ENCODE results near the gene AFF3.
A peak's percentile ranks its signal among the peaks of the same experiment; 100 is the strongest.

The AFF3 gene

GRCh38 chr2:99805930-99806476 is 336.4 kb downstream of the AFF3 start:
- TF ChIP-seq POLR2A (IDR thresholded peaks at IDR 0.05; ENCODE audit: low read depth, low read length): no peak
- FAIRE-seq (no peak), DNase-seq (ENCODE audit: insufficient read length, low spot score) (no peak)

GRCh38 chr2:99803846-99804245 is 338.5 kb downstream of the AFF3 start:
- TF ChIP-seq POLR2A (IDR thresholded peaks at IDR 0.05; ENCODE audit: low read depth, low read length): no peak
- no peak for DNase-seq (ENCODE audit: insufficient read length, low spot score)
- no peak for FAIRE-seq

- no peak for FAIRE-seq
- no peak for DNase-seq (ENCODE audit: insufficient read length, low spot score)
- no peak for TF ChIP-seq POLR2A (IDR thresholded peaks at IDR 0.05; ENCODE audit: low read depth, low read length)
Observed at GRCh38 chr2:99802734-99803133, 339.7 kb downstream of the AFF3 start.

GRCh38 chr2:99801327-99801901 is 341.0 kb downstream of the AFF3 start:
- FAIRE-seq (no peak), DNase-seq (ENCODE audit: insufficient read length, low spot score) (no peak)
- no peak for TF ChIP-seq POLR2A (IDR thresholded peaks at IDR 0.05; ENCODE audit: low read depth, low read length)

- FAIRE-seq: no peak
- no peak for TF ChIP-seq POLR2A (IDR thresholded peaks at IDR 0.05; ENCODE audit: low read depth, low read length)
- no peak for DNase-seq (ENCODE audit: insufficient read length, low spot score)
Observed at GRCh38 chr2:99797475-99797874, 344.9 kb downstream of the AFF3 start.

- FAIRE-seq (peak; percentile 15), DNase-seq (ENCODE audit: insufficient read length, low spot score) (no peak)
- TF ChIP-seq POLR2A (IDR thresholded peaks at IDR 0.05; ENCODE audit: low read depth, low read length): no peak
Observed at GRCh38 chr2:99794414-99794813, 348.0 kb downstream of the AFF3 start.

GRCh38 chr2:99793022-99793421 is 349.4 kb downstream of the AFF3 start:
- FAIRE-seq (no peak), DNase-seq (ENCODE audit: insufficient read length, low spot score) (no peak)
- no peak for TF ChIP-seq POLR2A (IDR thresholded peaks at IDR 0.05; ENCODE audit: low read depth, low read length)

- DNase-seq (ENCODE audit: insufficient read length, low spot score) (no peak), FAIRE-seq (no peak)
- TF ChIP-seq POLR2A (IDR thresholded peaks at IDR 0.05; ENCODE audit: low read depth, low read length): no peak
Observed at GRCh38 chr2:99789849-99790248, 352.5 kb downstream of the AFF3 start.

- DNase-seq (ENCODE audit: insufficient read length, low spot score) (no peak), FAIRE-seq (no peak)
- no peak for TF ChIP-seq POLR2A (IDR thresholded peaks at IDR 0.05; ENCODE audit: low read depth, low read length)
Observed at GRCh38 chr2:99787769-99788382, 354.5 kb downstream of the AFF3 start.

- TF ChIP-seq POLR2A (IDR thresholded peaks at IDR 0.05; ENCODE audit: low read depth, low read length): no peak
- DNase-seq (ENCODE audit: insufficient read length, low spot score) (no peak), FAIRE-seq (no peak)
Observed at GRCh38 chr2:99786636-99787390, 355.6 kb downstream of the AFF3 start.

- TF ChIP-seq POLR2A (IDR thresholded peaks at IDR 0.05; ENCODE audit: low read depth, low read length): no peak
- FAIRE-seq: no peak
- DNase-seq (ENCODE audit: insufficient read length, low spot score): no peak
Observed at GRCh38 chr2:99784946-99785345, 357.4 kb downstream of the AFF3 start.

- TF ChIP-seq POLR2A (IDR thresholded peaks at IDR 0.05; ENCODE audit: low read depth, low read length): no peak
- FAIRE-seq: no peak
- no peak for DNase-seq (ENCODE audit: insufficient read length, low spot score)
Observed at GRCh38 chr2:99784282-99784681, 358.1 kb downstream of the AFF3 start.

- no peak for TF ChIP-seq POLR2A (IDR thresholded peaks at IDR 0.05; ENCODE audit: low read depth, low read length)
- FAIRE-seq (no peak), DNase-seq (ENCODE audit: insufficient read length, low spot score) (no peak)
Observed at GRCh38 chr2:99780276-99780675, 362.1 kb downstream of the AFF3 start.

- DNase-seq (ENCODE audit: insufficient read length, low spot score): no peak
- no peak for TF ChIP-seq POLR2A (IDR thresholded peaks at IDR 0.05; ENCODE audit: low read depth, low read length)
- no peak for FAIRE-seq
Observed at GRCh38 chr2:99779276-99779675, 363.1 kb downstream of the AFF3 start.
